ENCODE data around the gene NFE2.
A peak's percentile ranks its signal among the peaks of the same experiment; 100 is the strongest.
"Not testable (repeated sequence)": the region's sequence is repeated elsewhere in the genome, so short reads cannot be mapped to it uniquely, and the experiment has no call there.

Gene NFE2

DNA sequence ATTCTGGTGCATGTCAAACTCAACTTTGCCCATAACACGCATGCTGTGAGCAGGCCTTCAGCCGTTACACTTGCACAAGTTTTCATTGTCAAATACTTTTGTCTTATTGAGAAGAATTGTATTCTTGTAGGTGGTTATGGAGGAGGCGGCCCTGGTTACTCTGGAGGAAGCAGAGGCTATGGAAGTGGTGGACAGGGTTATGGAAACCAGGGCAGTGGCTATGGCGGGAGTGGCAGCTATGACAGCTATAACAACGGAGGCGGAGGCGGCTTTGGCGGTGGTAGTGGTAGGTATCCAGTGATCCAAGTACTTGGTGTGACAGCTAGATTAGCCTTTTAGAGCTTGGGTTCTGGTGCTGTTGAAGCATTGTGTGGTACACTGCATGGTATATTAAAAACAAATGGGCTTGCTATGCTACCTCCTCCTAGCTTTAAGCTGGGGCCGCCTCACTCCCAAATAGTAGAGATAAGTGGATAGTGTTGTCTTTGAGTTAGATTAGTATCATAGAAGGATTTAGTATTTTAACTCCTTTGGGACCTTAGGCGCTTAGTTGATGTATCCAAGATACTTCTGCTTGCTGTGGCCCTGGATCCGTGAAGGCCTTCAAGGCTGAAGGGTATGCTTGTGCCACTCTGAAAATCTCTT is 17.7 kb downstream of the NFE2 start:
- peak; percentile 28 for DNase-seq (ENCODE audit: low read depth)

GRCh38 chr12:54281694-54282093 is 19.1 kb downstream of the NFE2 start:
- not testable (repeated sequence) for DNase-seq (ENCODE audit: low read depth)

DNA sequence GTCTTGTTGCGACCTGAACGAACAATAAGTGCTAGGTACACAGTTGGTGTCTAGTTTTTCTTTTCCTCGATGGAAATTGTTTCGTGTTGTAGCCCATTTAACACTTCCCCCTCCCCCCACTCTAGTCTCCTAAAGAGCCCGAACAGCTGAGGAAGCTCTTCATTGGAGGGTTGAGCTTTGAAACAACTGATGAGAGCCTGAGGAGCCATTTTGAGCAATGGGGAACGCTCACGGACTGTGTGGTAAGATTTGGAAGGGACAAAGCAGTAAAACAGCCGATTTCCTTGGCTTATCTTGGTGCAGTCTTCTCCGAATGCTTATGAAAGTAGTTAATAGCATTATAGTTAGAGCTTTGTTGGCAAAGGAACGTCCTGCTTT is 19.6 kb downstream of the NFE2 start:
- not testable (repeated sequence) for DNase-seq (ENCODE audit: low read depth)

- peak; percentile 89 for DNase-seq (ENCODE audit: low read depth)
These were observed 20.2 kb downstream of the NFE2 start, which contains the start of gene HNRNPA1 for GRCh38 chr12:54280468-54281260. HNRNPA1 (plus strand) TSS chr12:54280726; CDS start chr12:54280808, 82 bp downstream.

DNA sequence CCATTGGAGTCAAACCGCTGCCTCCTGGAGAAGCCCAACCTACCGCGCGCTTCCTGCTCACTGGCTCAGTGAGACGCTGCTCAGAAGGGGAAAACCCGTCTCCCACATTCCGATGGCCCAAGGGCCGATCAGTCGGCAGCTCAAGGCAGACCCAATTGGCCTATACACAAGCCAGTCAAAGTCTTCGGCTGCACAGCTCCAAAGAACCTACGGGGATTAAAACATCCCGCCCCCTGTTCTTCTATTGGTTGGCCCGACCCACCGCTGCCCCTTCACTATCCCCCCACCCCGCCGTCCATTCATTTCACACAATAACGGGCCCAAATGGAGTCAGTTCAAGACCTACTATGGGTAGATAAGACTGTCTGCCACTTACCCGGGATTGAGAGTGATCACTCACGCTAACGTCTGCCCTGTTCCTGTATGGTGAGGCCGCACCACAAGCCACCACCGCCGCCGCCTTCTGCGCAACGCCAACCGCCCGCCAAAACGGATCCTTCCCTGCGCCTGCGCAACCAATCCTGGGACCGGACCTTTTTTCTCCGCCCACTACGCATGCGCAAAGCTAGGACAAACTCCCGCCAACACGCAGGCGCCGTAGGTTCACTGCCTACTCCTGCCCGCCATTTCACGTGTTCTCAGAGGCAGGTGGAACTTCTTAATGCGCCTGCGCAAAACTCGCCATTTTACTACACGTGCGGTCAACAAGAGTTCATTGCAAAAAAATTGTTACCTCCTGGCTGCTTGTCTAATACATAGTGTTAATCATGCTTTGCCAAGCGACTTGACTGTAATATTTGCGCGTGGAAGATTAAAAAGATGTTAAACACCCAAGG is 21.0 kb downstream of the NFE2 start, which contains the start of gene CBX5:
TSS of gene CBX5 (minus strand) at position 491 of the 836 bp plus-strand sequence. CDS start 22,472 bp downstream, outside the sequence.
- peak; percentile 99 for DNase-seq (ENCODE audit: low read depth)

- DNase-seq (ENCODE audit: low read depth) = no peak
These were observed 21.6 kb downstream of the NFE2 start for GRCh38 chr12:54279227-54279631.

DNA sequence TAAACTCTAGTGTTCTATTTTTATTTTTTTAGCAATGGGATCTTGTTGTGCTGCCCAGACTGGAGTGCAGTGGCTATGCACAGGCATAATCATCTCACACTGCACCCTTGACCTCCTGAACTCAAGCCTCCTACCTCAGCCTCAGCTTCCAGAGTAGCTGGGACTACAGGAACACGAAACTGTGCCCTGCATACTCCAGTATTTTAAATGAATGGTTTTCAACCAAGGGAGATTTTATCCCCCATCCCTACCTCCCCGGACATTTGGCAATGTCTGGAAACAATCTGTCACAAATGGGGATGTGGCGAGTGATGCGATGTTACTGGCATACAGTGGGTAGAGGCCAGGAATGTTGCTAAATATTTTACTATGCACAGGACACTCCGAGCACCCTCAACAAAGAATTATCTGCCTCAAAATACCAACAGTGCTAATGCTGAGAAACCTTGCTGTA is 23.0 kb downstream of the NFE2 start:
- no peak for DNase-seq (ENCODE audit: low read depth)

- no peak for DNase-seq (ENCODE audit: low read depth)
These were observed 24.4 kb downstream of the NFE2 start for GRCh38 chr12:54276368-54276767.

GRCh38 chr12:54273981-54274380 is 26.8 kb downstream of the NFE2 start:
- no peak for DNase-seq (ENCODE audit: low read depth)

GRCh38 chr12:54272214-54272613 is 28.6 kb downstream of the NFE2 start:
- DNase-seq (ENCODE audit: low read depth) = no peak

GRCh38 chr12:54270345-54270744 is 30.5 kb downstream of the NFE2 start:
- DNase-seq (ENCODE audit: low read depth) = no peak

DNA sequence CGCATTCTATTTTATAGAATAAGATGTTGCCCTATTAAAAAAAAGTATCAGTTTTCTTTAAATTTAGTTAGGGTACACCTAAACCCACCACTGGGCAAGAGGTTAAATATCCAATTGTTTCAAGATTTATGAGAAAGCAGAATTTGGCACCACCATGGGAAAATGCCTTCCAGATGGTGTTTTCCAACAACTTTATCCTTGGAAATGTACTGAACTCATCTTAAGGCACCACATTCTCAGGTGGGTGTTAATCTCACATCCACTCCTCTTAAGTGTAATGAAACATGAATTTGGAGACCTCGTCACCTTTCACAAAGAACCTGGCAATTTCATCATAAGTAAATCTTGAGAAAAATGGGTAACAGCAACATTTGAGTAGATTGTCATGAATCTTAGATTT is 34.0 kb downstream of the NFE2 start:
- DNase-seq (ENCODE audit: low read depth) = no peak

- DNase-seq (ENCODE audit: low read depth) = no peak
These were observed 35.4 kb downstream of the NFE2 start for GRCh38 chr12:54265364-54265812.

- no peak for DNase-seq (ENCODE audit: low read depth)
These were observed 38.4 kb downstream of the NFE2 start for GRCh38 chr12:54262403-54262925.

DNA sequence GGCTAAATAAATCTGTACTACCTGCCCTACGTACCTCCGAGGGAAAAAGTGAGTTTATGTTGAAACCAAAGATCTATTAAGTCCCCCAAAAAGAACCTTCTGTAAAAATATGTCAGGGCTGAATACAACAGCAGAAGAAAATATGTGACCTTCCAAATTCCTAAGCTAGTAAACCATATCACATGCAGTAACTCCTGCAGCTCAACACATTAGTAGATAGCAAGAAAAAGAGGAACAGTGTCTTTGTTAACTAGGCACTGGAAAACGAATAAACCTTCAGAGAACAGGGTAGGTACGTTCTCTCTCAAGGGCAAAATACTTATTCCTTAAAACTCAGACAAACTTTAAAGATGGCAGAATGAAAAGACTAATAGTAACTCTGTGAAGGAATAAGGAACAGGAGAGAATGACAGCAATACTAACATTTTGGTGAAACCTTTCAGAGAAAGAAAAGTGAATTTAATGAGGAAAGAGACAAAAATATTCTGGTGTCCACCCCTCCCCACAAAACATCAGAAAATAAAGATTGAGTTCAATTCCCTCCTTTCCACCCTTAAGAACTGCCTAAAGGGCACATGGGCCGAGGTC is 38.9 kb downstream of the NFE2 start:
- no peak for DNase-seq (ENCODE audit: low read depth)

- DNase-seq (ENCODE audit: low read depth) = peak; percentile 26
These were observed 41.4 kb downstream of the NFE2 start for GRCh38 chr12:54259194-54260011.

DNA sequence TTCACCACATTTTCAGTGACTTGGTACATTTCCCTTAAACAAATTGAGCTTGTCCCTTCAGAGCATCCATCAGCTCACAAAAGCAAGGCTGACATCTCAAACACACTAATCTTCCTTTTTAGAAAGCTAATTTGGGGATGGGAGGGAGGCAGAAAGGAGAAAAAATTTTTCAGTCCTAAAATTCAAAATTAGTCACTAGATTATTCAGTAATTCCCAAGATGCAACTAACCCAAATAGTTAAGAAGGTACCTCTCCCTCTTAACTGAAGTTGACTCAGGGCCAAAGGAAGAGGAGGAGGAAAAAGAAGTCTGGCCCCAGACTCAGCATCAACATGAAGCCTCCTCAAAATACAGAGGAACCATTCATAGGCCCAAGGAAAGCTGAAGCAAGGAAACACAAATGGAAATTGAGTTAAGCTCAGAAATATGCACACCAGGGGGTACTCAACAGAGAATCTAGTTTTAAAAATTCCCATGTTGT is 42.6 kb downstream of the NFE2 start:
- no peak for DNase-seq (ENCODE audit: low read depth)

DNA sequence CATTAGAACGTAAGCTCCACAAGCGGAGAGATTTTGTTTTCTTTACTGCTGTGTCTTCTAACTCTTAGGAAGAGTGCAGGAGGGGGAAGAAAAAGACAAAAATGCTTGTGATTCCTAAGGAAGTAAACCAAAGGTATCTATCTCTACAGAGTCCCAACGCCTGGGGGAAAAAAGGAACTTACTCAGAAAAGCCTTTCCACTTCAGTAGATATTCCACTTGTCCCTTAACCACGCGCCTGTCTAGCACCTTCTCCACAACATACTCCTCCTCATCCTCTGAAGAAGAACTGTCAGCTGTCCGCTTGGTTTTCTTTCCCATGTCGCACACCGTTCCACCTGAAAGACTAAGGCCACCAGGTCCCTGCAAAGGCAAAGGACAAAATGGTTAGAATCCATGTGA is 43.5 kb downstream of the NFE2 start:
- DNase-seq (ENCODE audit: low read depth) = no peak

GRCh38 chr12:54253240-54253639 is 47.6 kb downstream of the NFE2 start:
- no peak for DNase-seq (ENCODE audit: low read depth)

- DNase-seq (ENCODE audit: low read depth) = no peak
These were observed 49.0 kb downstream of the NFE2 start for GRCh38 chr12:54251667-54252284.
